SHP77 treated with DMSO at 0.1 percent for 48 hours (cell line): ENCODE data around the gene OPCML.

Source experiments
- DNase-seq: peaks from one replicate; lab custom pipeline; 2025; lab: John Stamatoyannopoulos, UW

The OPCML gene

GRCh38 chr11:133232665-133233064, 299.6 kb downstream of the OPCML start:
- no peak for DNase-seq

GRCh38 chr11:133230431-133230830, 301.9 kb downstream of the OPCML start:
- DNase-seq: no peak

DNA sequence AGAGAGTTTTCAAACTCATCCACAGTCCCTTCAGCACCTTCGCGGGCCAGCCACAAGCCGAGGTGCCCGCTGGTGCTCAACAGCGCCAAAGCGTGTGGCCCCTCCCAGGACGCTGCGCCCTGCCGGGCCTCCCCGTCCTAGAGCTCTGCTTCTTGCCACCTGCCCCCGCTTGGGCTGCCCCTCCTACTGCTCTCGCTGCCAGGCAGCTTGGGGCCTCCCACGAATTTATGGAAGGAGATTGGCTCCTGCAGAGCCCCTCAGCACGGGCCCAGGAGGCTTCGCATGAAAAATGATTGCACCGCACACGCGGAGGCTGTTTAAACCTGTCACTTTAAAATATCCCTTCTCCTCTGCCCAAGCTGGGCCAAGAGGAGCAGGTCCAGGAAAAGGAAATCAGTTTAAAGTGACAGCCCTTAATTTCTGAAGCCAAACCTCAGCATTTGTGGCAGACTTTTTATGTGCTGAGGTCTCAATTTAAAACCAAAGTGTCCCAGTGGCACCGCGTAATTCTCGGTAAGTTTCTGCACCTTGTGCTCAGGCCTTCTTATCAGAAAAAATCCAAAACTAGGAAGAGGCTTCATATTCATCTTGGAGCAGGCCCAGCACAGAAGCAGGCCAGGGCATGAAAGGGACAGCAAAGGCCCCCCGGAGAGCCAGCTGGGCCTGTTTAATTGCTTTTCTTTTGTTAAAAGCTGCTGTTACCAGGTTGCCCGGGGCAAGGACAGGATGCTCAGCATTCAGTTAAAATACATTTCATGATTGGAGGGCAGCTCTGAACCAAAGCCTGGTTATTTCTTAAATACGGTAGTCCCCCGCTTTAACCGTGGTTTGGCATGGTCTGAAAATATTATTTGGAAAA, 303.6 kb downstream of the OPCML start:
- DNase-seq: no peak

- DNase-seq: no peak
Observed at GRCh38 chr11:133227632-133228111, 304.6 kb downstream of the OPCML start.

- no peak for DNase-seq
Observed at GRCh38 chr11:133224271-133224670, 308.0 kb downstream of the OPCML start.

- no peak for DNase-seq
Observed at GRCh38 chr11:133222425-133223330, 309.6 kb downstream of the OPCML start.

GRCh38 chr11:133219543-133219942, 312.8 kb downstream of the OPCML start:
- DNase-seq: no peak

DNA sequence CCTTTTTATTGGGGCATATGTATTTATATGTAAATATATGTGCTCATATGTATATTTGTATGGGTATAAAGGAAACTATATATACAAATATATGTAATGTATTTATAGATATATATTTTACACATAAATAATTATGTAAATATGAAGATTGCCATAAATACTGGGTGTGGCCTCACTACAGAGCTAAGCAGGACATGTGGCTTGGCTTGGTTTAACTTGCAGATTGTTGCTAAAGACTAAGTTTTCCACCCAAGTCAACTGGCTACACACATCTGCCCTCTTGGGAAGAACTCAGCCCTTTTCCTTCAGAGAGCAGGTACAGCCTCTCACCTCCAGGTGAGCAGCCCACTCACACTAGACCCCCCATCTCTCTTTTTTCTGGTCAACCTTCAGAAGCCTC, 315.5 kb downstream of the OPCML start:
- no peak for DNase-seq

GRCh38 chr11:133215596-133216230, 316.6 kb downstream of the OPCML start:
- no peak for DNase-seq

- DNase-seq: no peak
Observed at GRCh38 chr11:133214646-133215045, 317.7 kb downstream of the OPCML start.

- DNase-seq: no peak
Observed at GRCh38 chr11:133212201-133212600, 320.1 kb downstream of the OPCML start.

- DNase-seq: no peak
Observed at GRCh38 chr11:133207995-133208394, 324.3 kb downstream of the OPCML start.

- no peak for DNase-seq
Observed at GRCh38 chr11:133206313-133207005, 325.8 kb downstream of the OPCML start.

- no peak for DNase-seq
Observed at GRCh38 chr11:133204158-133204557, 328.1 kb downstream of the OPCML start.

- no peak for DNase-seq
Observed at GRCh38 chr11:133202816-133203215, 329.5 kb downstream of the OPCML start.

GRCh38 chr11:133198438-133198837, 333.9 kb downstream of the OPCML start:
- DNase-seq: no peak

GRCh38 chr11:133197425-133197824, 334.9 kb downstream of the OPCML start:
- DNase-seq: no peak

- no peak for DNase-seq
Observed at GRCh38 chr11:133191931-133192330, 340.4 kb downstream of the OPCML start.

DNA sequence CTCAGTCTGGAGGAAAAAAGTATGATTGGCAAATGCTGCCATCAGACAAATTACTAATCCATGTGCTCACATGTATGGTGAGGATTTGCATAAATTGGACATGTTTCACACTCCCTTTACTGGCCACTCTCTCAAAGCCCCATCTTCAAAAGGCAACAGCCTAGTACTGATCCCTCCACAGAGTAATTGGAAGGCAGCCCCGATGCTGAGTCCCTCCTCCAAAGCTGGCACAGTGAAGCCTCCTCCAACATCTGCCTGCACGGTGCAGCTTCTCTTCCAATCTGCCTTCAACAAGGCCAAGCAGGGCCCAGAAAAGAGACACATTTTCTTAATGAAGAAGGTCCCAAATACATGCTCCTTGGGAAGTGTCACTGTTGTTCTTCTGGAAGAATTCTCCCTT, 350.6 kb downstream of the OPCML start:
- DNase-seq: no peak

DNA sequence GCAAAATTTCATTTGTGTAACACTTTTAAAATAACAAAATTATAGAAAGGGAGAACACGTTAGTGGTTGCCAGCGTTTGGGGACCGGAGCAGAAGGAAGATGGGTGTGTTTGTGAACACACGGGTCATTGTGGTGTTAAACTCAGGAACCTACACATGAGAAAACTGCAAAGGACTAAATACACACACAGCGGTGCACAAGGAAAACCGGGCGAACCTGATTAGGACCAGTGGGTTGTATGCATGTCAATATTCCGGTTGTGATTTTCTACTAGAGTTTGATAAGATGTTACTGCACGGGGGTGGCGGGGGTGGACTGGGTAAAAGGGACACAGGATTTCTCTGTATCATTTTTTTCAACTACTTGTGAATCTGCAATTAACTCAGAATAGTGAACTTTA, 351.2 kb downstream of the OPCML start:
- no peak for DNase-seq

DNA sequence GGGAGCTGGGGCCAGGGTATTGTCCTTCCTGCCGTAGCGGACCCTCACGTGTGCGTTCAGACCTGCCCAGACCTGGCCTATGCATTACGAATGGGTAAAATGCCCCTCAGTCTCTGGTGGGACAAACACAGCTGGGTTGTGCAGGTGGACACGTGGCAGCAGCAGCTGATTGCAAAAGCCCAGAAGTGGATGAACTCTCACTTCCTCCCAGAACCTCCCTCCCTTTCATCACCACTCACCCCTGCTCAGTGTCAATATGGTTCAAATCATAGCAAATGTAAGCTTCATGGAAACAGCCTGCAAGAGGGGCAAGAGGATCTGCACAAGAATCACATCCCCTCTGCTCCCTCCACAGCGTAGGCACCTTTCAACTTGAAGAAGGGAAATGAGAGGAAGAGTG, 352.1 kb downstream of the OPCML start:
- DNase-seq: no peak

GRCh38 chr11:133176748-133177147, 355.6 kb downstream of the OPCML start:
- DNase-seq: no peak
